Osteocyte (in vitro differentiated cells): ENCODE data around the gene BTC. TPM values are rescaled to one million over a fixed set of nuclear protein-coding genes. Genes with fewer than 3 reads are reported as not detected.

Experiments
- DNase-seq: peaks from one replicate; pipeline ENCODE4 v3.0.0; 2021; ENCODE audit warnings: mixed read lengths; ENCODE audit not compliant: unreplicated experiment; ENCODE audit errors: extremely low spot score
- H3K27ac Mint-ChIP-seq: one replicate; pipeline ENCODE4 v1.8.0; 2021; ENCODE audit warnings: mild to moderate bottlenecking, mixed read lengths; ENCODE audit not compliant: unreplicated experiment
- H3K27me3 Mint-ChIP-seq: one replicate; pipeline ENCODE4 v1.8.0; 2021; ENCODE audit warnings: mixed read lengths; ENCODE audit not compliant: unreplicated experiment
- H3K36me3 Mint-ChIP-seq: one replicate; pipeline ENCODE4 v1.8.0; 2021; ENCODE audit warnings: mixed read lengths; ENCODE audit not compliant: unreplicated experiment
- H3K4me1 Mint-ChIP-seq: one replicate; pipeline ENCODE4 v1.8.0; 2021; ENCODE audit warnings: mixed read lengths; ENCODE audit not compliant: unreplicated experiment
- H3K4me3 Mint-ChIP-seq: one replicate; pipeline ENCODE4 v1.8.0; 2021; ENCODE audit warnings: mild to moderate bottlenecking, moderate library complexity, mixed read lengths; ENCODE audit not compliant: unreplicated experiment
- H3K9me3 Mint-ChIP-seq: one replicate; pipeline ENCODE4 v1.8.0; 2021; ENCODE audit warnings: mixed read lengths; ENCODE audit not compliant: unreplicated experiment
- CTCF ChIP-seq: fragments of 200-600 bp; sonication (generic); IDR thresholded peaks from 2 replicates; pipeline ENCODE4 v1.5.0; 2021; ENCODE audit warnings: antibody characterized with exemption, mild to moderate bottlenecking, moderate library complexity
- long read RNA-seq: library from polyadenylated mRNA; unstranded; transcript quantifications from one replicate; pipeline ENCODE4 v2.0.0, GENCODE V29; 2021
- total RNA-seq: library from RNA; stranded (reverse); gene quantifications from 2 replicates; pipeline ENCODE4 v1.2.1, GENCODE V29; 2021

The BTC gene
- total RNA-seq, result 0.21 and 0.27 TPM in 2 replicates
- long read RNA-seq, partial matches to known transcripts, result 0 of 2 reads
- long read RNA-seq, other reads (novel, unspliced or antisense), result 1 of 2 reads

- peak; percentile 84 for DNase-seq
Measured at GRCh38 chr4:74794382-74795010, at the start of gene BTC. BTC (minus strand) TSS chr4:74794523; CDS start chr4:74794325, 198 bp downstream.

GRCh38 chr4:74840936-74841509 lies 46.7 kb upstream of the BTC start:
- Mint-ChIP-seq H3K36me3 (no peaks in the 10 kb centered on the region), H3K4me3 (no peak overlapping the region), H3K4me1 (no peaks in the 10 kb centered on the region), H3K27ac (no peak overlapping the region), H3K27me3 (peaks cover 9% of the 10 kb centered on the region), H3K9me3 (no peaks in the 10 kb centered on the region)
- no peak for DNase-seq
- no peak for TF ChIP-seq CTCF

More at GRCh38 chr4:74794382-74795010, at the start of gene BTC:
- H3K4me1 Mint-ChIP-seq, result peaks cover 10% of the 10 kb centered on the region
- no peaks in the 10 kb centered on the region for H3K9me3 Mint-ChIP-seq
- peak within 1 kb of the TSS; percentile 89 for H3K4me3 Mint-ChIP-seq
- peaks cover 73% of the 10 kb centered on the region for H3K27me3 Mint-ChIP-seq
- H3K27ac Mint-ChIP-seq, result peak within 1 kb of the TSS; percentile 68
- no peaks in the 10 kb centered on the region for H3K36me3 Mint-ChIP-seq
- TF ChIP-seq CTCF, result peak; percentile 33

- H3K4me3 Mint-ChIP-seq, result no peak overlapping the region
- DNase-seq, result no peak
- no peaks in the 10 kb centered on the region for H3K36me3 Mint-ChIP-seq
- no peaks in the 10 kb centered on the region for H3K4me1 Mint-ChIP-seq
- H3K27me3 Mint-ChIP-seq, result peaks cover 12% of the 10 kb centered on the region
- no peak for TF ChIP-seq CTCF
- no peak overlapping the region for H3K27ac Mint-ChIP-seq
- no peaks in the 10 kb centered on the region for H3K9me3 Mint-ChIP-seq
Measured at GRCh38 chr4:74838746-74839370, 44.5 kb upstream of the BTC start.

- Mint-ChIP-seq H3K27ac (no peak overlapping the region), H3K4me1 (no peaks in the 10 kb centered on the region), H3K4me3 (no peak overlapping the region), H3K9me3 (peaks cover 9% of the 10 kb centered on the region), H3K27me3 (peaks cover 5% of the 10 kb centered on the region), H3K36me3 (no peaks in the 10 kb centered on the region)
- no peak for DNase-seq
- peak; percentile 31 for TF ChIP-seq CTCF
Measured at GRCh38 chr4:74830928-74831327, 36.6 kb upstream of the BTC start.

GRCh38 chr4:74823194-74823593 lies 28.9 kb upstream of the BTC start:
- Mint-ChIP-seq H3K4me3 (no peak overlapping the region), H3K36me3 (no peaks in the 10 kb centered on the region), H3K4me1 (no peaks in the 10 kb centered on the region), H3K9me3 (no peaks in the 10 kb centered on the region), H3K27ac (no peak overlapping the region), H3K27me3 (peaks cover 19% of the 10 kb centered on the region)
- TF ChIP-seq CTCF, result no peak
- no peak for DNase-seq
